NK-92 (cell line): ENCODE measurements around the gene MAP2.
"Not testable (repeated sequence)": the region's sequence is repeated elsewhere in the genome, so short reads cannot be mapped to it uniquely, and the experiment has no call there.

ENCODE experiments used
- DNase-seq: peaks from one replicate; lab custom pipeline; 2025; ENCODE audit not compliant: unreplicated experiment; lab: John Stamatoyannopoulos, UW

The MAP2 gene

GRCh38 chr2:209473930-209474419 lies 50.1 kb downstream of the MAP2 start:
- no peak for DNase-seq

GRCh38 chr2:209474960-209475359 lies 51.1 kb downstream of the MAP2 start:
- DNase-seq: no peak

GRCh38 chr2:209476367-209477208 lies 52.7 kb downstream of the MAP2 start:
- DNase-seq: no peak

- not testable (repeated sequence) for DNase-seq
Observed at GRCh38 chr2:209492296-209492695, 68.4 kb downstream of the MAP2 start.

GRCh38 chr2:209495068-209495620 lies 71.3 kb downstream of the MAP2 start:
- not testable (repeated sequence) for DNase-seq

GRCh38 chr2:209495855-209496585 lies 72.2 kb downstream of the MAP2 start:
- DNase-seq: no peak

- DNase-seq: no peak
Observed at GRCh38 chr2:209496586-209496982, 72.7 kb downstream of the MAP2 start.

GRCh38 chr2:209498614-209499013 lies 74.8 kb downstream of the MAP2 start:
- no peak for DNase-seq

GRCh38 chr2:209499069-209499468 lies 75.2 kb downstream of the MAP2 start:
- DNase-seq: no peak

GRCh38 chr2:209501579-209501978 lies 77.7 kb downstream of the MAP2 start:
- DNase-seq: no peak

- DNase-seq: no peak
Observed at GRCh38 chr2:209505410-209505809, 81.6 kb downstream of the MAP2 start.

GRCh38 chr2:209508255-209508654 lies 84.4 kb downstream of the MAP2 start:
- DNase-seq: no peak

GRCh38 chr2:209511637-209512036 lies 87.8 kb downstream of the MAP2 start:
- DNase-seq: no peak

GRCh38 chr2:209512971-209513370 lies 89.1 kb downstream of the MAP2 start:
- DNase-seq: no peak

GRCh38 chr2:209517436-209517835 lies 93.6 kb downstream of the MAP2 start:
- no peak for DNase-seq

GRCh38 chr2:209519271-209519670 lies 95.4 kb downstream of the MAP2 start:
- DNase-seq: no peak

GRCh38 chr2:209519906-209520305 lies 96.1 kb downstream of the MAP2 start:
- no peak for DNase-seq

- no peak for DNase-seq
Observed at GRCh38 chr2:209523041-209523740, 99.3 kb downstream of the MAP2 start.

- DNase-seq: no peak
Observed at GRCh38 chr2:209523867-209524266, 100.0 kb downstream of the MAP2 start.

- DNase-seq: no peak
Observed at GRCh38 chr2:209525331-209525730, 101.5 kb downstream of the MAP2 start.

GRCh38 chr2:209525834-209526281 lies 102.0 kb downstream of the MAP2 start:
- DNase-seq: no peak
